B cell (primary cell): ENCODE results near the gene WWC2.

ENCODE experiments used
- EZH2 ChIP-seq: IDR thresholded peaks from 2 replicates; pipeline ENCODE4 v1.6.1; 2012; ENCODE audit warnings: borderline replicate concordance, low read depth, mild to moderate bottlenecking, moderate library complexity, low read length; ENCODE audit not compliant: insufficient read depth, poor library complexity, severe bottlenecking
- TF ChIP-seq, protein P1 (sequence below): fragments of 200-600 bp; IDR thresholded peaks from one replicate; pipeline ENCODE4 v1.8.0; 2022; ENCODE audit warnings: antibody characterized with exemption, mild to moderate bottlenecking

DNA sequence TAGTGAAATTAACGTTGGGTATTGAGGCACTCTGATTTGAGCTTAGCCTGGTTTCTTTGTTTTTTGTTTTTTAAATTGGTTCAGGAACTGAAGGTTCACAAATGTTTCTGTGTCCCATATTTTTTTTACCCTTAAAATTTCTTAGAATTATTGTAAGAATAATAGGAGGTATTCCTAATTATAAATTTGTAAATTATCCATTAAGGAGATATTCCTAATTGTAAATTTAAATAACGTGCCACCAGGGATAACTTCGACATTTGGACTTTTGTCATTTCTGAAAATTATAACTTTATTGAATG, 1.2 kb downstream of the WWC2 start:
- TF ChIP-seq, protein P1, sequence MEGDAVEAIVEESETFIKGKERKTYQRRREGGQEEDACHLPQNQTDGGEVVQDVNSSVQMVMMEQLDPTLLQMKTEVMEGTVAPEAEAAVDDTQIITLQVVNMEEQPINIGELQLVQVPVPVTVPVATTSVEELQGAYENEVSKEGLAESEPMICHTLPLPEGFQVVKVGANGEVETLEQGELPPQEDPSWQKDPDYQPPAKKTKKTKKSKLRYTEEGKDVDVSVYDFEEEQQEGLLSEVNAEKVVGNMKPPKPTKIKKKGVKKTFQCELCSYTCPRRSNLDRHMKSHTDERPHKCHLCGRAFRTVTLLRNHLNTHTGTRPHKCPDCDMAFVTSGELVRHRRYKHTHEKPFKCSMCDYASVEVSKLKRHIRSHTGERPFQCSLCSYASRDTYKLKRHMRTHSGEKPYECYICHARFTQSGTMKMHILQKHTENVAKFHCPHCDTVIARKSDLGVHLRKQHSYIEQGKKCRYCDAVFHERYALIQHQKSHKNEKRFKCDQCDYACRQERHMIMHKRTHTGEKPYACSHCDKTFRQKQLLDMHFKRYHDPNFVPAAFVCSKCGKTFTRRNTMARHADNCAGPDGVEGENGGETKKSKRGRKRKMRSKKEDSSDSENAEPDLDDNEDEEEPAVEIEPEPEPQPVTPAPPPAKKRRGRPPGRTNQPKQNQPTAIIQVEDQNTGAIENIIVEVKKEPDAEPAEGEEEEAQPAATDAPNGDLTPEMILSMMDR, result no peak
- no peak for TF ChIP-seq EZH2
